HCT116 (cell line): ENCODE results near the gene GRIP1. TPM values are rescaled to one million over a fixed set of nuclear protein-coding genes. Genes with fewer than 3 reads are reported as not detected.

Experiments used
- ATAC-seq: fragments of 200-7000 bp; cut with Tn5 transposase; 2 replicates; pipeline ENCODE4 v1.9.1; 2020; ENCODE audit warnings: mild to moderate bottlenecking, moderate library complexity
- BruUV-seq: library from RNA; stranded (reverse); fragments of 400-500 nt; replicated peaks from 2 replicates; lab custom pipeline; 2021; lab: Mats Ljungman, UMichigan
- CTCF ChIA-PET: fragments of 300-600 bp; sonication (Branson Sonifier 250); formaldehyde crosslinking; loops from one replicate; lab custom pipeline; 2021; ENCODE audit warnings: antibody characterized with exemption; lab: Charles Lee
- POLR2A ChIA-PET: fragments of 300-600, 350-600 bp; sonication (Branson Sonifier 250); formaldehyde crosslinking; loops from one replicate; lab custom pipeline; 2021; ENCODE audit warnings: antibody characterized with exemption; lab: Charles Lee
- RAD21 ChIA-PET, 2 experiments: fragments of 300-600 bp; sonication (Branson Sonifier 250); formaldehyde crosslinking; loops; one replicate each; lab custom pipeline; 2023; ENCODE audit warnings: low total read pairs in 2 of 2; ENCODE audit not compliant: uncharacterized antibody in 2 of 2, unreplicated experiment in 2 of 2, low non-redundant PET in 1 of 2; lab: Charles Lee
- DNase-seq: peaks from one replicate; pipeline ENCODE4 v3.0.0-alpha.2; 2010; ENCODE audit warnings: low read depth, low spot score
- H2AFZ ChIP-seq: fragments of 200-600 bp; shearing (Covaris generic), sonication (generic); 2 replicates; pipeline ENCODE4 v1.6.1; 2017; ENCODE audit warnings: low read depth, mixed run types, mixed read lengths, antibody characterized with exemption, low read length; ENCODE audit not compliant: poor library complexity, severe bottlenecking
- H3K27ac ChIP-seq: 2 replicates; pipeline ENCODE4 v1.5.1; 2012; ENCODE audit warnings: low read depth, low read length
- H3K27me3 ChIP-seq: fragments of 200-600 bp; sonication (generic); 2 replicates; pipeline ENCODE4 v1.6.1; 2016; ENCODE audit warnings: mixed run types, low read length, mixed read lengths; ENCODE audit not compliant: insufficient read depth
- H3K36me3 ChIP-seq, 2 experiments: fragments of 200-500 bp in 1 of 2; fragments of 200-600 bp in 1 of 2; sonication (Bioruptor generic) in 1 of 2; sonication (generic) in 1 of 2; 2 replicates each; pipeline versions ENCODE4 v1.5.1 to v1.6.1; 2014 to 2016; ENCODE audit warnings: low read length in 2 of 2, inconsistent platforms in 1 of 2, mixed read lengths in 1 of 2, mixed run types in 1 of 2; ENCODE audit not compliant: insufficient read depth in 2 of 2, control insufficient read depth in 1 of 2
- H3K4me1 ChIP-seq, 2 experiments: fragments of 200-600 bp in 1 of 2; sonication (generic) in 1 of 2; 2 replicates each; pipeline versions ENCODE4 v1.5.1 to v1.6.1; 2012 to 2017; ENCODE audit warnings: low read length in 2 of 2, inconsistent platforms in 1 of 2, mild to moderate bottlenecking in 1 of 2, mixed read lengths in 1 of 2, mixed run types in 1 of 2, moderate library complexity in 1 of 2; ENCODE audit not compliant: insufficient read depth in 2 of 2, control insufficient read depth in 1 of 2
- H3K4me2 ChIP-seq: fragments of 200-600 bp; sonication (generic); 2 replicates; pipeline ENCODE4 v1.6.1; 2017; ENCODE audit warnings: mixed run types, low read length, mixed read lengths
- H3K4me3 ChIP-seq, 2 experiments: fragments of 200-600 bp in 1 of 2; sonication (generic) in 1 of 2; replicated peaks in 1 of 2; 2 replicates each; pipeline ENCODE4 v1.5.1; 2011 to 2016; ENCODE audit warnings: low read length in 2 of 2, control low read depth in 1 of 2, low read depth in 1 of 2, mild to moderate bottlenecking in 1 of 2, mixed read lengths in 1 of 2, mixed run types in 1 of 2
- H3K79me2 ChIP-seq: fragments of 200-600 bp; sonication (generic); 2 replicates; pipeline ENCODE4 v1.6.1; 2017; ENCODE audit warnings: mild to moderate bottlenecking, mixed run types, low read length, moderate library complexity, mixed read lengths; ENCODE audit not compliant: insufficient read depth
- H3K9ac ChIP-seq: fragments of 200-600 bp; sonication (generic); 2 replicates; pipeline ENCODE4 v1.6.1; 2016; ENCODE audit warnings: low read length, mixed read lengths
- H3K9me2 ChIP-seq: fragments of 200-600 bp; sonication (generic), shearing (Covaris generic); 2 replicates; pipeline ENCODE4 v1.6.1; 2017; ENCODE audit warnings: mixed run types, mild to moderate bottlenecking, moderate library complexity; ENCODE audit not compliant: insufficient read depth
- H3K9me3 ChIP-seq, 2 experiments: fragments of 200-500 bp in 1 of 2; fragments of 200-600 bp in 1 of 2; sonication (Bioruptor generic) in 1 of 2; sonication (generic) in 1 of 2; 2 replicates each; pipeline ENCODE4 v1.6.1; 2014 to 2017; ENCODE audit warnings: low read length in 2 of 2, mixed read lengths in 2 of 2, inconsistent platforms in 1 of 2, low read depth in 1 of 2, mild to moderate bottlenecking in 1 of 2, mixed run types in 1 of 2, moderate library complexity in 1 of 2; ENCODE audit not compliant: control insufficient read depth in 1 of 2, insufficient read depth in 1 of 2
- H4K20me1 ChIP-seq: fragments of 200-600 bp; sonication (generic), shearing (Covaris generic); 2 replicates; pipeline ENCODE4 v1.6.1; 2017; ENCODE audit warnings: mixed run types, mild to moderate bottlenecking, moderate library complexity; ENCODE audit not compliant: insufficient read depth
- ATF3 ChIP-seq: IDR thresholded peaks from 2 replicates; pipeline ENCODE4 v1.6.1; 2012
- CTCF ChIP-seq, 3 experiments: fragments of 200-600 bp in 1 of 3; sonication (generic) in 1 of 3; IDR thresholded peaks in 2 of 3; conservative IDR thresholded peaks in 1 of 3; 2 replicates each; pipeline ENCODE4 v1.5.1; 2012 to 2017; ENCODE audit warnings: low read depth in 2 of 3, low read length in 2 of 3, antibody characterized with exemption in 1 of 3, borderline replicate concordance in 1 of 3, control low read depth in 1 of 3, mild to moderate bottlenecking in 1 of 3, mixed read lengths in 1 of 3, mixed run types in 1 of 3, moderate library complexity in 1 of 3; ENCODE audit not compliant: insufficient read depth in 1 of 3
- ELF1 ChIP-seq: IDR thresholded peaks from 2 replicates; pipeline ENCODE4 v1.6.1; 2012; ENCODE audit warnings: low read depth, borderline replicate concordance
- REST ChIP-seq: IDR thresholded peaks from 2 replicates; pipeline ENCODE4 v1.6.1; 2012; ENCODE audit warnings: low read depth
- SP1 ChIP-seq: IDR thresholded peaks from 2 replicates; pipeline ENCODE4 v1.6.1; 2012; ENCODE audit warnings: low read depth
- SRF ChIP-seq: IDR thresholded peaks from 2 replicates; pipeline ENCODE4 v1.6.1; 2012; ENCODE audit warnings: low read depth
- TCF7L2 ChIP-seq: IDR thresholded peaks from 2 replicates; pipeline ENCODE4 v1.7.0; 2011; ENCODE audit warnings: borderline replicate concordance, inconsistent platforms; ENCODE audit not compliant: insufficient read depth, insufficient read length; ENCODE audit errors: extremely low read depth
- ZFX ChIP-seq: fragments of 450-650 bp; IDR thresholded peaks from 2 replicates; pipeline ENCODE4 v1.6.1; 2017
- ZNF274 ChIP-seq: fragments of 200-500 bp; sonication (Bioruptor generic); IDR thresholded peaks from 2 replicates; pipeline ENCODE4 v1.6.1; 2014; ENCODE audit warnings: mild to moderate bottlenecking, low read depth, low read length, inconsistent platforms
- intact Hi-C: fragments of 100-400 bp; cut with micrococcal nuclease; formaldehyde crosslinking; loops from 2 replicates; pipeline ENCODE4 v1.10.0; 2022
- total RNA-seq: library from RNA; stranded (reverse); gene quantifications from one replicate; pipeline ENCODE4 v1.2.1, GENCODE V29; 2021; ENCODE audit not compliant: unreplicated experiment

Gene GRIP1
- total RNA-seq, 1 experiment from 2014 or later, result not detected

- TF ChIP-seq CTCF (IDR thresholded peaks at IDR 0.05 in 2 of 3, conservative IDR thresholded peaks at IDR 0.05 in 1 of 3; ENCODE audit: borderline replicate concordance in 1 of 3, insufficient read depth in 1 of 3, low read depth in 2 of 3, low read length in 2 of 3) (peak in 1 of 3 experiments; percentile 5; a peak in 1 of 6 replicates), SP1 (no peak), ZFX (no peak)
- TF ChIP-seq, all 23 proteins: peak for 1
- ATAC-seq, result peak; percentile 52
- Histone ChIP-seq H3K27ac (no peak overlapping the region), H3K79me2 (no peaks in the 10 kb centered on the region), H3K4me1 (no peaks in the 10 kb centered on the region), H3K9ac (no peak overlapping the region), H3K9me2 (no peaks in the 10 kb centered on the region), H3K4me2 (no peak overlapping the region), H3K4me3 (no peak overlapping the region), H4K20me1 (no peaks in the 10 kb centered on the region), H3K9me3 (no peaks in the 10 kb centered on the region), H2AFZ (no peak overlapping the region), H3K36me3 (no peaks in the 10 kb centered on the region), H3K27me3 (peaks cover 19% of the 10 kb centered on the region)
- ChIA-PET RAD21 (no interaction called here), CTCF (interaction anchor here (0.6 to 1.4 kb wide), 4 partner anchors 10 to 116 kb away, joined by 3 to 6 read pairs (median 4); no protein-coding TSS in a partner anchor), POLR2A (no interaction called here)
- intact Hi-C loops, result no loop called here
- BruUV-seq, result no TSS peak
- DNase-seq, result no peak
These were observed 129.9 kb downstream of the GRIP1 start for GRCh38 chr12:66549050-66549389.

- no peak overlapping the region for H3K4me2 ChIP-seq
- no peaks in the 10 kb centered on the region for H4K20me1 ChIP-seq
- no peak for DNase-seq
- intact Hi-C loops, result no loop called here
- H3K4me3 ChIP-seq, result no peak overlapping the region
- H3K27me3 ChIP-seq, result peaks cover 19% of the 10 kb centered on the region
- BruUV-seq, result no TSS peak
- ATAC-seq, result peak; percentile 68
- ChIA-PET CTCF (interaction anchor here (0.6 to 1.4 kb wide), 4 partner anchors 9 to 116 kb away, joined by 3 to 6 read pairs (median 4); no protein-coding TSS in a partner anchor), POLR2A (no interaction called here), RAD21 (no interaction called here)
- H2AFZ ChIP-seq, result no peak overlapping the region
- H3K9me3 ChIP-seq, result no peaks in the 10 kb centered on the region
- no peaks in the 10 kb centered on the region for H3K4me1 ChIP-seq
- no peaks in the 10 kb centered on the region for H3K79me2 ChIP-seq
- no peaks in the 10 kb centered on the region for H3K9me2 ChIP-seq
- H3K36me3 ChIP-seq, result no peaks in the 10 kb centered on the region
- H3K27ac ChIP-seq, result no peak overlapping the region
- H3K9ac ChIP-seq, result no peak overlapping the region
- TF ChIP-seq TCF7L2, result no peak
- no peak for TF ChIP-seq ATF3
- TF ChIP-seq CTCF (IDR thresholded peaks at IDR 0.05 in 2 of 3, conservative IDR thresholded peaks at IDR 0.05 in 1 of 3; ENCODE audit: borderline replicate concordance in 1 of 3, insufficient read depth in 1 of 3, low read depth in 2 of 3, low read length in 2 of 3), result peak in 2 of 3 experiments; percentile 38 to 51; a peak in 4 of 6 replicates
- no peak for TF ChIP-seq ZFX
- no peak for TF ChIP-seq SRF
- TF ChIP-seq ZNF274, result no peak
- TF ChIP-seq REST, result no peak
- no peak for TF ChIP-seq ELF1
These were observed 130.4 kb downstream of the GRIP1 start for GRCh38 chr12:66548338-66549049.
